K562 (cell line): ENCODE data around the gene CBLC. TPM values are rescaled to one million over a fixed set of nuclear protein-coding genes. Genes with fewer than 3 reads are reported as not detected.
A peak's percentile ranks its signal among the peaks of the same experiment; 100 is the strongest.

ENCODE experiments used
- ADNP ChIP-seq: fragments of 200-800 bp; sonication (Bioruptor generic); IDR thresholded peaks from 2 replicates; pipeline ENCODE4 v1.6.1; 2016; ENCODE audit warnings: missing genetic modification characterization, missing compliant biosample characterization
- BCOR ChIP-seq: fragments of 450-650 bp; IDR thresholded peaks from 2 replicates; pipeline ENCODE4 v1.6.1; 2016
- DNMT1 ChIP-seq: fragments of 450-650 bp; IDR thresholded peaks from 2 replicates; pipeline ENCODE4 v1.6.1; 2016; ENCODE audit warnings: antibody characterized with exemption, mild to moderate bottlenecking
- E2F3 ChIP-seq: fragments of 250-450 bp; sonication (Bioruptor Pico); IDR thresholded peaks from 2 replicates; pipeline ENCODE4 v1.4.0; 2020; ENCODE audit warnings: mild to moderate bottlenecking
- FOXP1 ChIP-seq: sonication (generic); formaldehyde crosslinking; IDR thresholded peaks from 2 replicates; pipeline ENCODE4 v1.8.0; 2022; ENCODE audit warnings: mild to moderate bottlenecking, missing genetic modification reagents
- GATAD2B ChIP-seq: fragments of 450-650 bp; IDR thresholded peaks from 2 replicates; pipeline ENCODE4 v1.6.1; 2017; ENCODE audit warnings: mild to moderate bottlenecking, borderline replicate concordance
- ILK ChIP-seq: fragments of 450-650 bp; IDR thresholded peaks from 2 replicates; pipeline ENCODE4 v1.6.1; 2016; ENCODE audit warnings: missing genetic modification characterization, low read depth, mild to moderate bottlenecking, missing compliant biosample characterization, moderate library complexity, borderline replicate concordance
- JUNB ChIP-seq: fragments of 450-650 bp; formaldehyde crosslinking; conservative IDR thresholded peaks from 2 replicates; pipeline ENCODE4 v1.4.0; 2020; ENCODE audit warnings: mild to moderate bottlenecking
- MCM3 ChIP-seq: fragments of 450-650 bp; IDR thresholded peaks from 2 replicates; pipeline ENCODE4 v1.6.1; 2016
- MNT ChIP-seq, 2 experiments: fragments of 450-650 bp; conservative IDR thresholded peaks; 2 replicates each; pipeline ENCODE4 v1.6.1; 2017; ENCODE audit warnings: mild to moderate bottlenecking in 2 of 2, moderate library complexity in 2 of 2
- PHF8 ChIP-seq: fragments of 200-600 bp; sonication (generic); IDR thresholded peaks from 2 replicates; pipeline ENCODE4 v1.6.1; 2012; ENCODE audit warnings: mixed run types, mild to moderate bottlenecking, inconsistent platforms, low read length, moderate library complexity, borderline replicate concordance
- SAFB2 ChIP-seq: fragments of 200-400 bp; formaldehyde crosslinking; IDR thresholded peaks from 2 replicates; pipeline ENCODE4 v1.6.1; 2018; ENCODE audit warnings: borderline replicate concordance, low read length, low read depth, moderate library complexity; ENCODE audit not compliant: severe bottlenecking
- SLC30A9 ChIP-seq: fragments of 250-450 bp; sonication (Bioruptor Pico); IDR thresholded peaks from 2 replicates; pipeline ENCODE4 v1.8.0; 2022; ENCODE audit warnings: mild to moderate bottlenecking, moderate library complexity
- SMAD3 ChIP-seq: fragments of 450-650 bp; formaldehyde crosslinking; conservative IDR thresholded peaks from 2 replicates; pipeline ENCODE4 v1.4.0; 2020; ENCODE audit warnings: mild to moderate bottlenecking
- TBP ChIP-seq: optimal IDR thresholded peaks from 2 replicates; pipeline ENCODE3; 2011; ENCODE audit warnings: low read depth, low read length, improper control_type of control experiment
- TOE1 ChIP-seq, 2 experiments: fragments of 450-650 bp in 1 of 2; sonication (generic) in 1 of 2; formaldehyde crosslinking in 1 of 2; IDR thresholded peaks; 2 replicates each; pipeline versions ENCODE4 v1.7.1 to v1.8.0; 2016 to 2022; ENCODE audit warnings: borderline replicate concordance in 2 of 2, mild to moderate bottlenecking in 2 of 2, antibody characterized with exemption in 1 of 2, inconsistent platforms in 1 of 2, low read depth in 1 of 2, missing genetic modification reagents in 1 of 2, moderate library complexity in 1 of 2
- USF1 ChIP-seq: sonication (generic); formaldehyde crosslinking; IDR thresholded peaks from 2 replicates; pipeline ENCODE4 v1.9.0; 2022; ENCODE audit warnings: mild to moderate bottlenecking, missing genetic modification reagents
- ZFP30 ChIP-seq: fragments of 250-450 bp; sonication (Bioruptor Pico); IDR thresholded peaks from 2 replicates; pipeline ENCODE4 v1.8.0; 2022; ENCODE audit warnings: moderate library complexity, mild to moderate bottlenecking, inconsistent platforms, borderline replicate concordance
- polyA plus RNA-seq, 8 experiments: library from polyadenylated mRNA; depleted of rRNA in 4 of 8; stranded (reverse) in 5 of 8; unstranded in 3 of 8; fragments of >200 nt; fragmentation: Nextera tagmentation in 2 of 8; fragmentation: Illumina TruSeq in 1 of 8; extraction: Ambion mirVana in 2 of 8; extraction: Trizol in 1 of 8; gene quantifications; 2 replicates each; pipeline versions ENCODE4 v1.2.1 to v1.2.3, GENCODE V29; 2011 to 2014; ENCODE audit warnings: inconsistent platforms in 1 of 8, missing spikeins in 1 of 8
- total RNA-seq, 7 experiments: library from RNA; depleted of rRNA in 6 of 7; stranded (reverse); fragments of >200 nt in 6 of 7; fragmentation: Illumina TruSeq in 2 of 7; extraction: Trizol in 2 of 7; gene quantifications; 2 replicates each; pipeline versions ENCODE4 v1.2.1 to v1.2.3, GENCODE V29; 2011 to 2021; ENCODE audit warnings: low replicate concordance in 1 of 7
- TF ChIP-seq, protein P1 (sequence below): IDR thresholded peaks from 2 replicates; pipeline ENCODE4 v1.6.1; 2016; ENCODE audit warnings: missing genetic modification characterization, missing compliant biosample characterization
- TF ChIP-seq, protein P2 (sequence below), 2 experiments: fragments of 450-650 bp in 1 of 2; sonication (generic) in 1 of 2; formaldehyde crosslinking in 1 of 2; IDR thresholded peaks in 1 of 2; conservative IDR thresholded peaks in 1 of 2; 2 replicates each; pipeline versions ENCODE4 v1.6.1 to v1.8.1; 2016 to 2023; ENCODE audit warnings: mild to moderate bottlenecking in 2 of 2, moderate library complexity in 2 of 2, inconsistent platforms in 1 of 2, missing genetic modification reagents in 1 of 2

Gene CBLC
- total and polyA plus RNA-seq, 9 of the 15 experiments (the other 6 are each of a cell fraction or from before 2014, with no cell fraction given) = 0.09 TPM; not detected in 8

GRCh38 chr19:44752816-44753625 lies 24.7 kb upstream of the CBLC start (continued):
- TF ChIP-seq USF1 (no peak), MNT (conservative IDR thresholded peaks at IDR 0.05) (peak; percentile 49 to 87), JUNB (CRISPR knock-in tag) (no peak), BCOR (peak; percentile 95), ADNP (tag) (no peak), PHF8 (no peak), DNMT1 (no peak), SLC30A9 (no peak), TOE1 (IDR thresholded peaks at IDR 0.05; ENCODE audit: borderline replicate concordance) (peak; percentile 91), TOE1 (CRISPR knock-in tag; IDR thresholded peaks at IDR 0.05; ENCODE audit: borderline replicate concordance, low read depth) (no peak), SAFB2 (no peak), TBP (peak; percentile 12), FOXP1 (no peak), E2F3 (no peak), MCM3 (no peak), SMAD3 (CRISPR knock-in tag) (0 out of 2 replicates have a peak, but pooled peaks have one; percentile 13), ILK (tag) (no peak), ZFP30 (CRISPR knock-in tag) (no peak), GATAD2B (peak; percentile 88)
- TF ChIP-seq, protein P1, sequence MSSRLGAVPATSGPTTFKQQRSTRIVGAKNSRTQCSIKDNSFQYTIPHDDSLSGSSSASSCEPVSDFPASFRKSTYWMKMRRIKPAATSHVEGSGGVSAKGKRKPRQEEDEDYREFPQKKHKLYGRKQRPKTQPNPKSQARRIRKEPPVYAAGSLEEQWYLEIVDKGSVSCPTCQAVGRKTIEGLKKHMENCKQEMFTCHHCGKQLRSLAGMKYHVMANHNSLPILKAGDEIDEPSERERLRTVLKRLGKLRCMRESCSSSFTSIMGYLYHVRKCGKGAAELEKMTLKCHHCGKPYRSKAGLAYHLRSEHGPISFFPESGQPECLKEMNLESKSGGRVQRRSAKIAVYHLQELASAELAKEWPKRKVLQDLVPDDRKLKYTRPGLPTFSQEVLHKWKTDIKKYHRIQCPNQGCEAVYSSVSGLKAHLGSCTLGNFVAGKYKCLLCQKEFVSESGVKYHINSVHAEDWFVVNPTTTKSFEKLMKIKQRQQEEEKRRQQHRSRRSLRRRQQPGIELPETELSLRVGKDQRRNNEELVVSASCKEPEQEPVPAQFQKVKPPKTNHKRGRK (tag) = no peak
- TF ChIP-seq, protein P2, sequence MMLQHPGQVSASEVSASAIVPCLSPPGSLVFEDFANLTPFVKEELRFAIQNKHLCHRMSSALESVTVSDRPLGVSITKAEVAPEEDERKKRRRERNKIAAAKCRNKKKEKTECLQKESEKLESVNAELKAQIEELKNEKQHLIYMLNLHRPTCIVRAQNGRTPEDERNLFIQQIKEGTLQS (IDR thresholded peaks at IDR 0.05) = peak; percentile 73
- TF ChIP-seq, protein P2 (CRISPR knock-in tag; conservative IDR thresholded peaks at IDR 0.05) = no peak
